GM12878 (cell line): ENCODE data around the gene FNDC8. TPM values are rescaled to one million over a fixed set of nuclear protein-coding genes. Genes with fewer than 3 reads are reported as not detected.
A peak's percentile ranks its signal among the peaks of the same experiment; 100 is the strongest.

Experiments used
- ATAC-seq: fragments of 200-7000 bp; cut with Tn5 transposase; 3 replicates; pipeline ENCODE4 v1.9.1; 2020; ENCODE audit warnings: mild to moderate bottlenecking, moderate library complexity
- BruUV-seq: library from RNA; stranded (reverse); fragments of 400-500 nt; replicated peaks from 2 replicates; lab custom pipeline; 2021; lab: Mats Ljungman, UMichigan
- CTCF ChIA-PET: fragments of 300-600 bp; sonication (Branson Sonifier 250); formaldehyde crosslinking; extraction: SDS; loops from one replicate; lab custom pipeline; 2021; ENCODE audit warnings: inconsistent platforms; lab: Yijun Ruan, JAX
- POLR2A ChIA-PET: fragments of 350-600 bp; formaldehyde crosslinking; extraction: SDS; loops from one replicate; lab custom pipeline; 2021; ENCODE audit warnings: inconsistent platforms; lab: Charles Lee
- RAD21 ChIA-PET: fragments of 300-600 bp; sonication (Branson Sonifier 250); formaldehyde crosslinking; loops from one replicate; lab custom pipeline; 2023; ENCODE audit warnings: antibody characterized with exemption; ENCODE audit not compliant: unreplicated experiment; lab: Charles Lee
- SMC1A ChIA-PET: fragments of 300-600 bp; sonication (Branson Sonifier 250); formaldehyde crosslinking; loops from one replicate; lab custom pipeline; 2023; ENCODE audit not compliant: unreplicated experiment, uncharacterized antibody; lab: Charles Lee
- DNase-seq: peaks from one replicate; pipeline ENCODE4 v3.0.0-alpha.2; 2011; ENCODE audit warnings: low read depth, low spot score
- FAIRE-seq: peaks from 3 replicates; lab custom pipeline; 2011; peaks lifted over from hg19 to GRCh38; lab: Jason Lieb, UNC
- H2AFZ ChIP-seq: 2 replicates; pipeline ENCODE4 v1.6.0; 2011; ENCODE audit warnings: low read depth, low read length, control low read depth; ENCODE audit not compliant: control insufficient read depth
- H3K27ac ChIP-seq: 2 replicates; pipeline ENCODE4 v1.5.1; 2011; ENCODE audit warnings: control low read depth; ENCODE audit not compliant: control insufficient read depth, insufficient read depth
- H3K27me3 ChIP-seq, 2 experiments: replicated peaks in 1 of 2; 2 replicates each; pipeline versions ENCODE4 v1.6.0 to v1.6.1; 2011; ENCODE audit warnings: low read length in 1 of 2; ENCODE audit not compliant: control insufficient read depth in 2 of 2, insufficient read depth in 2 of 2
- H3K36me3 ChIP-seq, 2 experiments: 2 replicates each; pipeline ENCODE4 v1.5.1; 2011; ENCODE audit warnings: low read length in 1 of 2; ENCODE audit not compliant: control insufficient read depth in 2 of 2, insufficient read depth in 2 of 2
- H3K4me1 ChIP-seq: 2 replicates; pipeline ENCODE4 v1.6.1; 2011; ENCODE audit warnings: mild to moderate bottlenecking, low read length, moderate library complexity, mixed read lengths; ENCODE audit not compliant: control insufficient read depth, insufficient read depth
- H3K4me2 ChIP-seq: 2 replicates; pipeline ENCODE4 v1.6.0; 2011; ENCODE audit warnings: control low read depth; ENCODE audit not compliant: control insufficient read depth, insufficient read depth
- H3K4me3 ChIP-seq: fragments of 200-600 bp; sonication (generic); 2 replicates; pipeline ENCODE4 v1.5.1; 2016
- H3K79me2 ChIP-seq: 2 replicates; pipeline ENCODE4 v1.6.0; 2011; ENCODE audit warnings: low read length; ENCODE audit not compliant: control insufficient read depth, insufficient read depth
- H3K9ac ChIP-seq: 2 replicates; pipeline ENCODE4 v1.8.0; 2011; ENCODE audit warnings: low read length, control low read depth, mixed read lengths; ENCODE audit not compliant: control insufficient read depth, insufficient read depth
- H3K9me3 ChIP-seq: replicated peaks from 3 replicates; pipeline ENCODE4 v1.5.1; 2011; ENCODE audit warnings: mild to moderate bottlenecking, low read length; ENCODE audit not compliant: control insufficient read depth, insufficient read depth
- H4K20me1 ChIP-seq: 2 replicates; pipeline ENCODE4 v1.6.0; 2011; ENCODE audit not compliant: control insufficient read depth, insufficient read depth
- ATF7 ChIP-seq: fragments of 450-650 bp; IDR thresholded peaks from 2 replicates; pipeline ENCODE4 v1.6.1; 2016; ENCODE audit warnings: low read depth, mild to moderate bottlenecking
- CBX5 ChIP-seq: sonication (generic); IDR thresholded peaks from 2 replicates; pipeline ENCODE4 v1.6.1; 2016; ENCODE audit warnings: low read depth, moderate library complexity, mild to moderate bottlenecking, inconsistent platforms
- CEBPB ChIP-seq, 2 experiments: fragments of 150-350 bp in 1 of 2; IDR thresholded peaks; 2 replicates each; pipeline ENCODE4 v1.6.1; 2012 to 2014; ENCODE audit warnings: low read depth in 2 of 2, low read length in 2 of 2, borderline replicate concordance in 1 of 2, inconsistent platforms in 1 of 2
- ETV6 ChIP-seq, 2 experiments: fragments of 450-650 bp in 1 of 2; IDR thresholded peaks in 1 of 2; conservative IDR thresholded peaks in 1 of 2; 2 replicates each; pipeline ENCODE4 v1.6.1; 2014; ENCODE audit warnings: antibody characterized with exemption in 1 of 2, borderline replicate concordance in 1 of 2, low read depth in 1 of 2, mild to moderate bottlenecking in 1 of 2, moderate library complexity in 1 of 2
- HDGF ChIP-seq: fragments of 450-650 bp; IDR thresholded peaks from 2 replicates; pipeline ENCODE4 v1.6.1; 2016; ENCODE audit warnings: antibody characterized with exemption
- MEF2B ChIP-seq: fragments of 450-650 bp; IDR thresholded peaks from 2 replicates; pipeline ENCODE4 v1.6.1; 2018; ENCODE audit warnings: mild to moderate bottlenecking, moderate library complexity; ENCODE audit not compliant: partially characterized antibody, poor library complexity, severe bottlenecking
- ZBED1 ChIP-seq: IDR thresholded peaks from 2 replicates; pipeline ENCODE4 v1.6.1; 2016; ENCODE audit warnings: borderline replicate concordance
- WGBS: methylation state at CpG from one replicate; pipeline ENCODE4 v1.1.6; 2016; ENCODE audit warnings: low lambda C conversion rate; ENCODE audit not compliant: insufficient replicate concordance, insufficient coverage; ENCODE audit errors: missing lambda C conversion rate; 5-methylcytosine and 5-hydroxymethylcytosine counted together
- in situ Hi-C: fragments of 300-500 bp; cut with MboI; formaldehyde crosslinking; loops from 9 replicates; pipeline ENCODE4 v1.14.3; 2018; ENCODE audit warnings: mixed read lengths
- intact Hi-C: fragments of 100-400 bp; cut with micrococcal nuclease; formaldehyde crosslinking; loops from one replicate; pipeline ENCODE4 v1.14.2; 2022; ENCODE audit not compliant: unreplicated experiment
- polyA plus RNA-seq, 11 experiments: library from polyadenylated mRNA; depleted of rRNA in 4 of 11; unstranded in 6 of 11; stranded (reverse) in 5 of 11; fragments of >200 nt; fragmentation: Nextera tagmentation in 4 of 11; fragmentation: Illumina TruSeq in 1 of 11; extraction: Ambion mirVana in 4 of 11; extraction: Trizol in 1 of 11; gene quantifications; 1 replicate in 1 of 11; 2 replicates in 10 of 11; pipeline versions ENCODE4 v1.2.1 to v1.2.3, GENCODE V29; 2011 to 2016; ENCODE audit warnings: inconsistent platforms in 2 of 11, missing spikeins in 2 of 11, low read depth in 1 of 11
- total RNA-seq, 4 experiments: library from RNA; depleted of rRNA in 3 of 4; stranded (reverse); fragments of >200 nt in 3 of 4; fragmentation: Illumina TruSeq in 1 of 4; extraction: Trizol in 1 of 4; gene quantifications; 2 replicates each; pipeline versions ENCODE4 v1.2.1 to v1.2.3, GENCODE V29; 2013 to 2021
- TF ChIP-seq, protein P1 (sequence below): fragments of 450-650 bp; formaldehyde crosslinking; IDR thresholded peaks from 2 replicates; pipeline ENCODE4 v1.4.0; 2022; ENCODE audit warnings: mild to moderate bottlenecking, moderate library complexity
- TF ChIP-seq, protein P2 (sequence below): IDR thresholded peaks from 2 replicates; pipeline ENCODE4 v1.6.1; 2012; ENCODE audit warnings: low read length, inconsistent platforms
- TF ChIP-seq, protein P3 (sequence below): fragments of 150-350 bp; IDR thresholded peaks from 2 replicates; pipeline ENCODE4 v1.6.1; 2014; ENCODE audit warnings: mild to moderate bottlenecking, low read depth, low read length

FNDC8 gene
- total and polyA plus RNA-seq, 10 of the 15 experiments (the other 5 are each of a cell fraction or from before 2014, with no cell fraction given): 0.06 to 0.15 (median 0.11) TPM; not detected in 7

DNA sequence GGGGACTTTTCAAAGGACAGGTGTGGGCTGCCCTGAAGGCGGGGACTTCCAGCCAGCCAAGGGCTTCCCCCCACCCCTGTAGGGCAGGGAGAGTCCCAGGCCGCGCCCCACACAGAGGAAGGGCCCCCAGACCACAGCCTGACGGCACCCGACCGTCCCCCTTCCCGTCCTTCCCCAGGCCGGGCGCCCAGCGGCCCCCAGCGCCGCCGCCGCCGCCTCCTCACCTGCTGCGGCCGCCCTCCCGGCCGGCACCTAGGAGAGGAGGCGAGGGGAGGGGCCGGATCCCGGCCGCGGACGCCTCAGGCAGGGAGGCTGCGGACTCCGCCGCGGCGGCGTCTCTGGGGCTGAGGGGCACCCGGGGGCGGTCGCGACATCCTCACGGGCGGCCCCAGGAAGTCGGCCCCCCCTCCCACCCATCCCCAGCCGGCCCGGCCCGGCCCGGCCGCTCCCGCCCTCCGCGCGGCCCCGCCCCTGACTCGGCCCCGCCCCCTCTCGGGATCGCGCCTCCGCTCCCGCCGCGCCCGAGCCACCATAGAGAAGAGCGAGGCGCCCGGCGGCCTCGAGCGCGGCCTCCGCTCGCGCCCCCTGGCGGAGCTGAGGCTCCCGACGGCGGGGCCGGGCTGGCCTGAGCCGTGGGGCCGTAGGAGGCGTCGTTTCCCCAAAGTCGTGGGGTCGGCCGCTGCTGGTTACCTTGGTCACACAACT lies 32.4 kb upstream of the FNDC8 start (continued):
- TF ChIP-seq, protein P1, sequence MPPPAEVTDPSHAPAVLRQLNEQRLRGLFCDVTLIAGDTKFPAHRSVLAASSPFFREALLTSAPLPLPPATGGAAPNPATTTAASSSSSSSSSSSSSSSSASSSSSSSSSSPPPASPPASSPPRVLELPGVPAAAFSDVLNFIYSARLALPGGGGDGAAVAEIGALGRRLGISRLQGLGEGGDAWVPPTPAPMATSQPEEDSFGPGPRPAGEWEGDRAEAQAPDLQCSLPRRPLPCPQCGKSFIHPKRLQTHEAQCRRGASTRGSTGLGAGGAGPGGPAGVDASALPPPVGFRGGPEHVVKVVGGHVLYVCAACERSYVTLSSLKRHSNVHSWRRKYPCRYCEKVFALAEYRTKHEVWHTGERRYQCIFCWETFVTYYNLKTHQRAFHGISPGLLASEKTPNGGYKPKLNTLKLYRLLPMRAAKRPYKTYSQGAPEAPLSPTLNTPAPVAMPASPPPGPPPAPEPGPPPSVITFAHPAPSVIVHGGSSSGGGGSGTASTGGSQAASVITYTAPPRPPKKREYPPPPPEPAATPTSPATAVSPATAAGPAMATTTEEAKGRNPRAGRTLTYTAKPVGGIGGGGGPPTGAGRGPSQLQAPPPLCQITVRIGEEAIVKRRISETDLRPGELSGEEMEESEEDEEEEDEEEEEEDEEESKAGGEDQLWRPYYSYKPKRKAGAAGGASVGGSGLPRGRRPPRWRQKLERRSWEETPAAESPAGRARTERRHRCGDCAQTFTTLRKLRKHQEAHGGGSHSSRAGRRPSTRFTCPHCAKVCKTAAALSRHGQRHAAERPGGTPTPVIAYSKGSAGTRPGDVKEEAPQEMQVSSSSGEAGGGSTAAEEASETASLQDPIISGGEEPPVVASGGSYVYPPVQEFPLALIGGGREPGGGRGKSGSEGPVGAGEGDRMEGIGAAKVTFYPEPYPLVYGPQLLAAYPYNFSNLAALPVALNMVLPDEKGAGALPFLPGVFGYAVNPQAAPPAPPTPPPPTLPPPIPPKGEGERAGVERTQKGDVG: no peak
- TF ChIP-seq CEBPB (IDR thresholded peaks at IDR 0.05; ENCODE audit: borderline replicate concordance in 1 of 2, low read depth in 2 of 2, low read length in 2 of 2): no peak

DNA sequence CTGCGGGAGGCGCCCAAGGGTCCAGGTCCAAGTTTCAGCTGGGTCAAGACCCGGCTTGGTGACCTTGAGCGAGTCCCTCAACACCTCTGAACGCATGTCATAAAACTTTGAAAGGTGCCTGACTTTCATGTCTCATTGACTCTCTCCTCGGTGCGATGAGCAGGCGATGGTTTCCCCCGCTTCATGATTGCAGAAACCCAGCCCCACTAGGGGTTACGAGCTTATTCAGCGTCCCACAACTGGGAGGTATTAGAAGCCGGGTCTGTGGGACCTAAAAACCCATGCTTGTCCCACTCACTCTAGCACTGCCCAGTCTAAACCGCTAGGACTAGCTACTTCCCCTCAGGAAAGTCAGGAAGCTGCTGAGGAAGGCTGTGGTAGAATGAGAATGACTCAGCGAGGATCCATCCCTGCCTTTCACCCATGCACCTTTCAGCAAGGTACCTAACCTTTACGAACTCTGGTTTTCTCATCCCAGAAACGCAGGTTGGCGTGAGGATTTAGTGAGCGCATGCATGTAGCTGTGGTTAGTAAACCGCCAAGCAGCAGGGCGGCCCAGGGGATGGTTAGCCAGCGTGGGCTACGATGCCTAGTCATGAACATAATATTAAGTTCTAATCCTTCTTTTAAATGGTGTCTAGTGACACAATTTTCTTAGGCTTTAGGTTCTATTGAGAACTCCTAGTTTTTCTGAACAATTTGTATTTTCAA lies 31.7 kb upstream of the FNDC8 start:
- no peak for DNase-seq
- no peak for FAIRE-seq
- in situ Hi-C loops: loop anchor here (5.0 kb wide), 1 partner anchor 92 kb away; no protein-coding TSS in a partner anchor
- no peak for TF ChIP-seq ZBED1
- TF ChIP-seq ATF7: peak; percentile 44; the same call in 1 of the 2 replicates
- TF ChIP-seq, protein P2, sequence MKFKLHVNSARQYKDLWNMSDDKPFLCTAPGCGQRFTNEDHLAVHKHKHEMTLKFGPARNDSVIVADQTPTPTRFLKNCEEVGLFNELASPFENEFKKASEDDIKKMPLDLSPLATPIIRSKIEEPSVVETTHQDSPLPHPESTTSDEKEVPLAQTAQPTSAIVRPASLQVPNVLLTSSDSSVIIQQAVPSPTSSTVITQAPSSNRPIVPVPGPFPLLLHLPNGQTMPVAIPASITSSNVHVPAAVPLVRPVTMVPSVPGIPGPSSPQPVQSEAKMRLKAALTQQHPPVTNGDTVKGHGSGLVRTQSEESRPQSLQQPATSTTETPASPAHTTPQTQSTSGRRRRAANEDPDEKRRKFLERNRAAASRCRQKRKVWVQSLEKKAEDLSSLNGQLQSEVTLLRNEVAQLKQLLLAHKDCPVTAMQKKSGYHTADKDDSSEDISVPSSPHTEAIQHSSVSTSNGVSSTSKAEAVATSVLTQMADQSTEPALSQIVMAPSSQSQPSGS: no peak
- TF ChIP-seq ETV6 (conservative IDR thresholded peaks at IDR 0.05 in 1 of 2, IDR thresholded peaks at IDR 0.05 in 1 of 2; ENCODE audit: borderline replicate concordance in 1 of 2, low read depth in 1 of 2): no peak
- TF ChIP-seq CBX5: no peak
- TF ChIP-seq, protein P3, sequence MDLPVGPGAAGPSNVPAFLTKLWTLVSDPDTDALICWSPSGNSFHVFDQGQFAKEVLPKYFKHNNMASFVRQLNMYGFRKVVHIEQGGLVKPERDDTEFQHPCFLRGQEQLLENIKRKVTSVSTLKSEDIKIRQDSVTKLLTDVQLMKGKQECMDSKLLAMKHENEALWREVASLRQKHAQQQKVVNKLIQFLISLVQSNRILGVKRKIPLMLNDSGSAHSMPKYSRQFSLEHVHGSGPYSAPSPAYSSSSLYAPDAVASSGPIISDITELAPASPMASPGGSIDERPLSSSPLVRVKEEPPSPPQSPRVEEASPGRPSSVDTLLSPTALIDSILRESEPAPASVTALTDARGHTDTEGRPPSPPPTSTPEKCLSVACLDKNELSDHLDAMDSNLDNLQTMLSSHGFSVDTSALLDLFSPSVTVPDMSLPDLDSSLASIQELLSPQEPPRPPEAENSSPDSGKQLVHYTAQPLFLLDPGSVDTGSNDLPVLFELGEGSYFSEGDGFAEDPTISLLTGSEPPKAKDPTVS: no peak
- TF ChIP-seq HDGF: no peak
- peak; percentile 8 for TF ChIP-seq MEF2B

More for the DNA sequence above, 31.7 kb upstream of the FNDC8 start:
- peak overlapping the region; percentile 97 for H2AFZ ChIP-seq
- intact Hi-C loops: loop anchor here (1.0 to 5.0 kb wide), 4 partner anchors 29 to 107 kb away; partner anchors contain the start of genes LIG3 and RAD51D
- TSS peak; percentile 71 for BruUV-seq
- CTCF ChIA-PET: interaction anchor here (0.6 to 4.8 kb wide), 37 partner anchors 9 to 547 kb away, joined by 3 to 40 read pairs (median 5); partner anchors contain the start of genes FNDC8, RAD51D and RFFL
- RAD21 ChIA-PET: interaction anchor here (0.6 to 17.8 kb wide), 18 partner anchors 10 to 707 kb away, joined by 3 to 452 read pairs (median 4); partner anchors contain the start of genes LIG3, RAD51D and RFFL
- WGBS: 1% methylated on average over 22 of the region's 22 CpGs
- H3K4me3 ChIP-seq: peak overlapping the region; percentile 55
- H3K9me3 ChIP-seq: no peaks in the 10 kb centered on the region
- POLR2A ChIA-PET: interaction anchor here (0.7 to 2.5 kb wide), 11 partner anchors 9 to 477 kb away, joined by 3 to 24 read pairs (median 6); partner anchors contain the start of gene RFFL
- peaks cover 9% of the 10 kb centered on the region for H3K4me1 ChIP-seq
- H4K20me1 ChIP-seq: no peaks in the 10 kb centered on the region
- H3K27me3 ChIP-seq: no peaks in the 10 kb centered on the region
- peaks cover 43% of the 10 kb centered on the region for H3K79me2 ChIP-seq
- H3K4me2 ChIP-seq: peak overlapping the region; percentile 89
- H3K9ac ChIP-seq: peak overlapping the region; percentile 76
- SMC1A ChIA-PET: interaction anchor here (0.8 to 14.7 kb wide), 25 partner anchors 8 to 112 kb away, joined by 3 to 534 read pairs (median 4); partner anchors contain the start of gene RFFL
- peak overlapping the region; percentile 86 for H3K27ac ChIP-seq
- no peaks in the 10 kb centered on the region for H3K36me3 ChIP-seq
- ATAC-seq: peak; percentile 11
